ENCODE results near the gene MAML3. TPM values are rescaled to one million over a fixed set of nuclear protein-coding genes. Genes with fewer than 3 reads are reported as not detected.

Gene MAML3
- total RNA-seq, 2 experiments from 2014 or later, result 2.5 to 2.9 TPM

- H3K27me3 Mint-ChIP-seq, result no peaks in the 10 kb centered on the region
- H3K36me3 Mint-ChIP-seq (ENCODE audit: low read depth), result no peaks in the 10 kb centered on the region
- H3K4me1 Mint-ChIP-seq (ENCODE audit: low read depth), result peaks cover 6% of the 10 kb centered on the region
- no peak for TF ChIP-seq CTCF (IDR thresholded peaks at IDR 0.05)
- DNase-seq, result no peak
- H3K27ac Mint-ChIP-seq, result no peak overlapping the region
- Histone ChIP-seq H3K27me3 (ENCODE audit: control insufficient read depth in 1 of 2, insufficient read depth in 2 of 2, low read length in 2 of 2) (no peaks in the 10 kb centered on the region), H3K9me3 (ENCODE audit: control insufficient read depth in 1 of 2, insufficient read depth in 1 of 2, low read length in 2 of 2) (no peaks in the 10 kb centered on the region), H3K4me1 (ENCODE audit: insufficient read depth, low read length) (no peaks in the 10 kb centered on the region), H3K4me3 (ENCODE audit: low read length) (no peak overlapping the region), H3K27ac (ENCODE audit: low read depth in 1 of 2, low read length in 2 of 2) (no peak overlapping the region), H3K36me3 (ENCODE audit: insufficient read depth, low read length) (no peaks in the 10 kb centered on the region)
- CTCF ChIA-PET, result interaction anchor here (0.9 kb wide), 1 partner anchor 10 kb away, joined by 3 read pairs; no protein-coding TSS in a partner anchor
- no peaks in the 10 kb centered on the region for H3K9me3 Mint-ChIP-seq
- no peak for ATAC-seq (ENCODE audit: poor library complexity)
- intact Hi-C loops (cut with DNase I, micrococcal nuclease), result no loop called here
- H3K4me3 Mint-ChIP-seq, result no peak overlapping the region
- POLR2A ChIA-PET, result no interaction called here
Observed at GRCh38 chr4:139851639-139852038, 302.3 kb downstream of the MAML3 start.

GRCh38 chr4:139851133-139851532 lies 302.9 kb downstream of the MAML3 start:
- Histone ChIP-seq H3K27ac (ENCODE audit: low read depth in 1 of 2, low read length in 2 of 2) (no peak overlapping the region), H3K4me3 (ENCODE audit: low read length) (no peak overlapping the region), H3K9me3 (ENCODE audit: control insufficient read depth in 1 of 2, insufficient read depth in 1 of 2, low read length in 2 of 2) (no peaks in the 10 kb centered on the region), H3K36me3 (ENCODE audit: insufficient read depth, low read length) (no peaks in the 10 kb centered on the region), H3K4me1 (ENCODE audit: insufficient read depth, low read length) (no peaks in the 10 kb centered on the region), H3K27me3 (ENCODE audit: control insufficient read depth in 1 of 2, insufficient read depth in 2 of 2, low read length in 2 of 2) (no peaks in the 10 kb centered on the region)
- CTCF ChIA-PET, result no interaction called here
- DNase-seq (no peak), ATAC-seq (ENCODE audit: poor library complexity) (no peak)
- Mint-ChIP-seq H3K27ac (no peak overlapping the region), H3K4me3 (no peak overlapping the region), H3K36me3 (ENCODE audit: low read depth) (no peaks in the 10 kb centered on the region), H3K4me1 (ENCODE audit: low read depth) (peaks cover 1% of the 10 kb centered on the region), H3K9me3 (no peaks in the 10 kb centered on the region), H3K27me3 (no peaks in the 10 kb centered on the region)
- POLR2A ChIA-PET, result no interaction called here
- TF ChIP-seq CTCF (IDR thresholded peaks at IDR 0.05), result no peak
- intact Hi-C loops (cut with DNase I, micrococcal nuclease), result no loop called here

- no peak overlapping the region for H3K4me3 ChIP-seq (ENCODE audit: low read length)
- H3K9me3 Mint-ChIP-seq, result no peaks in the 10 kb centered on the region
- H3K27ac Mint-ChIP-seq, result no peak overlapping the region
- DNase-seq (no peak), ATAC-seq (ENCODE audit: poor library complexity) (no peak)
- TF ChIP-seq CTCF (IDR thresholded peaks at IDR 0.05), result no peak
- H3K36me3 Mint-ChIP-seq (ENCODE audit: low read depth), result no peaks in the 10 kb centered on the region
- H3K36me3 ChIP-seq (ENCODE audit: insufficient read depth, low read length), result no peaks in the 10 kb centered on the region
- ChIA-PET POLR2A (no interaction called here), CTCF (no interaction called here)
- no peaks in the 10 kb centered on the region for H3K4me1 Mint-ChIP-seq (ENCODE audit: low read depth)
- H3K9me3 ChIP-seq (ENCODE audit: control insufficient read depth in 1 of 2, insufficient read depth in 1 of 2, low read length in 2 of 2), result no peaks in the 10 kb centered on the region
- no peaks in the 10 kb centered on the region for H3K4me1 ChIP-seq (ENCODE audit: insufficient read depth, low read length)
- intact Hi-C loops (cut with DNase I, micrococcal nuclease), result no loop called here
- no peaks in the 10 kb centered on the region for H3K27me3 ChIP-seq (ENCODE audit: control insufficient read depth in 1 of 2, insufficient read depth in 2 of 2, low read length in 2 of 2)
- no peak overlapping the region for H3K4me3 Mint-ChIP-seq
- no peak overlapping the region for H3K27ac ChIP-seq (ENCODE audit: low read depth in 1 of 2, low read length in 2 of 2)
- H3K27me3 Mint-ChIP-seq, result no peaks in the 10 kb centered on the region
Observed at GRCh38 chr4:139849219-139849618, 304.8 kb downstream of the MAML3 start.

Measured in CD4-positive, alpha-beta T cell (primary cell).